GM18520 (cell line): ENCODE results near the gene EFCAB7.
A peak's percentile ranks its signal among the peaks of the same experiment; 100 is the strongest.

Experiments used
- ATAC-seq: cut with Tn5 transposase; IDR thresholded peaks from one replicate; pipeline ENCODE4 v1.9.1; 2021; ENCODE audit not compliant: unreplicated experiment

The EFCAB7 gene, protein sequence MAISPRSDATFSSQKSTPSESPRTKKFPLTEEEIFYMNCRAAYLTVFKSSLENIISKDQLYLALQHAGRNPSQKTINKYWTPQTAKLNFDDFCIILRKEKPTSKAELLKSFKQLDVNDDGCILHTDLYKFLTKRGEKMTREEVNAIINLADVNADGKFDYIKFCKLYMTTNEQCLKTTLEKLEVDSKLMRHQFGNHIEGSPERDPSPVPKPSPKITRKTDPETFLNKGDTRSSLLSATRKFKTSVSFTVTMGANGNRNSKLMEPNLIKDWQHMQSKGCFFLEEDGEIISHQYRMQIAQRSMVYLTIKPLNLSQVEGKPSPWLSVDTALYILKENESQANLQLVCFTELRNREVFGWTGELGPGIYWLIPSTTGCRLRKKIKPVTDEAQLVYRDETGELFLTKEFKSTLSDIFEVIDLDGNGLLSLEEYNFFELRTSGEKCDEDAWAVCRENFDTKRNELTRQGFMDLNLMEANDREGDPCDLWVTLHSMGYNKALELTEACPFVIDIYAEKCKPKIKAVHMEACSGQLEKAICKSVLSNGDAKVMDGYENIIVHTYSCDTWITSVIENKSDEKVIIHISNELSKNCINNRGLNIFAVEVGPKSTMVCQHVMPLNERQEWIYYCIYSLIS

DNA sequence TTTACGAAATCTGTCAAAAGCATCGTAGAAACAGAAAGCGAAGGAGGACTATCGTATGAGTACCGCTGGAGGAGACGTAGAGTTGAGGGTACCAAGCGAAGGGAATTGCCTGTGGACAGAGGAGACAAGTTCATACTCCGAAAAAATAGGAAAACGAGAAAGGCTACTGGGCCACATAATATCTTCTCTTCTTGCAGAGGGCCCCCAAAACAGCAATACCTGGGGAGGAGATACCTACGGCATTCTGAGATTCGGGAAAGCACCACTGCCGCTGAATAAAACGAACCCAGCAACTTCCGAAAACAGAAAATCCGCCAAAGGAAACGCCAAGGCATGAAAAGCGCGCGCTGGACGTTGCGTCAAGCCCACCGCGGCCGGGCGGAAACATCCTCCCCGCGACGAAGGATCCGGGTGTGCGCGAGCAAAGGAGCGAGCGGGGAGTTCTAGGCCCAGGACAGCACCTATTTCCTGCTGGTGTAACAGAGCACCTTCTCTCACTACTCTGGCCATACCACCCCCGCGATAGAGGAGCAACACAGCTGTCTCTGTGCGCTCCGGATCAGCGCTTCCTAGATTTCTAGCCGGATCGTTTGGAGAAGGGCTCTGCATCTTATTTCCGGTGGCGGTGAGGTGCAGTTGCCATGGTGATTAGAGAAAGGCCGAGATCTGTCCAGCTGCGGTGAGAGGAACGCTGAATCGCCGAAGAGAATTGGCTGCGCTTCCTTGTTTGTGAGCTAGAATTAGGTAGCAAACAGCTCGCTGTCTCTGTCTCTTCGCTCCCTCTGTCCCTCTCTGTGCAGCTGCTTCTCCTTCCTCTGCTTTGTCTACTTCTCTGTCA lies at the start of gene EFCAB7, which contains the start of gene ITGB3BP:
EFCAB7 (plus strand) TSS at position 635 of the 838 bp plus-strand sequence. CDS start 2,048 bp downstream, outside the sequence.
ITGB3BP (minus strand) TSS at position 335 of the 838 bp plus-strand sequence; CDS start at position 243, 92 bp downstream.
- ATAC-seq = peak; percentile 75

GRCh38 chr1:63475761-63476160 lies 47.6 kb upstream of the EFCAB7 start:
- ATAC-seq = no peak

GRCh38 chr1:63480057-63480456 lies 43.3 kb upstream of the EFCAB7 start:
- ATAC-seq = no peak

DNA sequence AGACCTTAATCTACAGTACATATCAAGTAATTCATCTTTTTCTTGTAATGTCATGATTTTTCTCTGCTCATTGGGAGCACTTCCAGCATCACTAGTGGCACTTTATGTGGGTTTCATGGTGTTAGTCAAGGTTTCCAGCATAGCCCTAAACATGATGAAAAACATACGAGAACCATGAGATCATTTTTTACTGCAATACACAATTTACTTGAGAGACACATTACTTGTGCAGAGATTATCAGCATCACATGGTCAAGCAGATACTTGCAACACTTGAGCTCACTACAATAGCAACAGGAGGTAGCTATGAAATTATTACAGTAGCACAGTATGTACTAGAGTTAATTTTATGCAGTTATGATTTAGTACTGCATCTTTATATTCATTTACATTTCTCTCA lies 36.7 kb upstream of the EFCAB7 start:
- ATAC-seq = no peak

DNA sequence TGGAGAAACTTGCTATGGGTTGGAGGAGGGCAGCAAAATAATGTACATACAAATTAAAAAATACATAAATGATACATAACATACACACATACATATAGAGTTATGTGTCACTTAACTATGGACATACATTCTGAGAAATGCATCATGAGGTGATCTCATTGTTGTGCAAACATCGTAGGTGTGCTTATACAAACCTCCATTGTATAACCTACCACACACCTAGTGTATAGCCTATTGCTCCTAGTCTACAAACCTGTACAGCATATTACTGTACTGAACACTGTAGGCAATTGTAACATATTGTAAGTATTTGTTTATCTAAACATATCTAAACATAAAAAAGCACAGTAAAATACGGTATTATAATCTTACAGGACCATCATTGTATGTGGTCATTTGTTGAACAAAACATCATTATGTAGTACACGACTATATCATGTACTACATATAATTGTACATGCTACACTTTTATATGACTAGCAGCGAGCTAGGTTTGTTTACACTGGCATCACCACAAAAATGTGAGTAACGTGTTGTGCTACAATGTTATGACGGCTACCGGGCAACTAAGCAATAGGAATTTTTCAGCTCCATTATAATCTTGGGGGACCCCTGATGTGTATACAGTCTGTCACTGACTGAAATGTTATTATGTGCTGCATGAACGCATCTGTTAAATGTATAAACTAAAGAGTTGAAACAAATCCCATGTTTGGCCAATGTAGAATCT lies 35.8 kb upstream of the EFCAB7 start:
- ATAC-seq = no peak

DNA sequence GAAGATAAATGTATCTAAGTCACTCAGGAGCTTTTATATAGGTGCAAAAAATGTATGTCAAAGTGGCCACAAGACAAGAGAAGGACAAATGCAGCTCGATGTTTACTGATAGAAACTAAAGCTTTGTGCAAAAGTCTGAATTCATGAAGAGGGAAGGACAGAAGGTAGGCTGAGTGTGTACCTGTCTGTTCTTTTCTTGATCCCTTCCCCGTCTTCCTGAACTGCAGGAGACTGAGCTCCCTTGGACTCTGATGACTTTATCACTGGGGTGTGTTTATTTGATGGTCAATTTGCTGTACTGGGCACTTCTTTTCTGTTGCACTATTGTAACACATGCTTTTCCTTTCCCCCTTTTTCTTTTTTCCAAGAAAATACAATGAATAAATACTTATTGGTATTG lies 25.7 kb upstream of the EFCAB7 start:
- ATAC-seq = no peak

- no peak for ATAC-seq
Measured at GRCh38 chr1:63498106-63498505, 25.2 kb upstream of the EFCAB7 start.

DNA sequence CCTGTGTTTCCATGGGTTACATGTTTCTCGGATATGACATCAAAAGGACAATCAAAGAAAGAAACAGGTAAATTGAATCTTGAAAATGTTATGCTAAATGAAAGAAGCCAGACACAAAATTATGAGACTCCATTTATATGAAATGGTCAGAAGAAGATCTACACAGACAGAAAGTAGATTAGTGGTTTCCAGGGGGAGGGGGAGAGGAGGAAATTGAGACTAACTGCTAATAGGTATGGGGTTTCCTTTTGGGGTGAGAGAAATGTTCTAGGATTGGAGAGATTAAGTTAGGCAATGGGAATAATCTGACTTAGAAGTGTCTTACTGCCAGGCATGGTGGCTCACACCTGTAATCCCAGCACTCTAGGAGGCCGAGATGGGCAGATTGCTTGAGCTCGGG lies 22.1 kb upstream of the EFCAB7 start:
- no peak for ATAC-seq

DNA sequence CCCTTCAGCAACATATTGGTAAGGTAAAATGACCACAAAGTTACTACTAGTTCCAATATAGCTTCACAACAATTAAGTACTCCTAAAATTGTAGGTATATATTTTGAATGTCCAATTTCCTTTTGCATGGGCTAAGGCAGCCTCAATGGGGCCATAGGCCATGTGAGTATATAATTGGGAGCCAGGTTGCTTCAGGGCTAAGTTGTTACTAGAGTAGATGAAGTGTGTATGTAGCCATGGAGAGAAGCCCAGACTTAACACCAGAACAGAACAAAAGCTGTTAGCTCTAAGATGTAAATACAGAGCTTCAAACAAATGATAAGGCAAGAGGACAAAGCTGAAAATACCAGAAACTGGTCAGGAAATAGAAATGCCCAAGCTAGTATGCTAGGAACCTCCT lies 16.5 kb upstream of the EFCAB7 start:
- ATAC-seq = no peak

- ATAC-seq = no peak
Measured at GRCh38 chr1:63509718-63510117, 13.6 kb upstream of the EFCAB7 start.

GRCh38 chr1:63512584-63512983 lies 10.7 kb upstream of the EFCAB7 start:
- no peak for ATAC-seq

GRCh38 chr1:63516629-63517028 lies 6.7 kb upstream of the EFCAB7 start:
- no peak for ATAC-seq

- ATAC-seq = peak; percentile 3
Measured at GRCh38 chr1:63523738-63524137, 413 bp downstream of the EFCAB7 start.

GRCh38 chr1:63524201-63524600 lies 876 bp downstream of the EFCAB7 start:
- no peak for ATAC-seq

DNA sequence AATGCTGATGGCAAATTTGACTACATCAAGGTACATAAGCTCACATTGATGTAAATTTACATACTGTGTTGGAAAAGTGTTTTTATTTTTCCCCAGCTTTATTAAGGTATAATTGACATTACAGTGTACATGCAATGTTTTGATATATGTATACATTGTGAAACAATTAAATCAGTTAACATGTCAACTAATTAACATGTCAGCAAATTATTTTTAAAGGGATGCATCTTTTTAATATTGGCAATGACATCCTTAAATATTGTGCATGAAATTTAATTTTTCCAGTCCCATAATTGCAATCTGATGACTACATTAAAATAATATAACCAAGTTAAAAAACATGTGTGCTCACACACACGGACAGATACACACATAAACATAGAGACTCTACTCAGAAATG lies 9.4 kb downstream of the EFCAB7 start:
- ATAC-seq = no peak

- no peak for ATAC-seq
Measured at GRCh38 chr1:63533931-63534330, 10.6 kb downstream of the EFCAB7 start.

- no peak for ATAC-seq
Measured at GRCh38 chr1:63534406-63534805, 11.1 kb downstream of the EFCAB7 start.

GRCh38 chr1:63537006-63537405 lies 13.7 kb downstream of the EFCAB7 start:
- no peak for ATAC-seq

- ATAC-seq = no peak
Measured at GRCh38 chr1:63537940-63538339, 14.6 kb downstream of the EFCAB7 start.

GRCh38 chr1:63545780-63546179 lies 22.5 kb downstream of the EFCAB7 start:
- ATAC-seq = no peak
